Measurements from ENCODE around the gene PRKAR2A.

Gene PRKAR2A

GRCh38 chr3:48894516-48894915, 46.8 kb upstream of the PRKAR2A start (continued):
- TF ChIP-seq TSHZ2 (CRISPR knock-in tag; IDR thresholded peaks at IDR 0.05) (no peak), ESRRG (CRISPR knock-in tag; IDR thresholded peaks at IDR 0.05) (no peak), CSRNP3 (CRISPR knock-in tag; IDR thresholded peaks at IDR 0.05) (no peak), TOX (CRISPR knock-in tag; IDR thresholded peaks at IDR 0.05; ENCODE audit: borderline replicate concordance) (no peak), PPARA (CRISPR knock-in tag; IDR thresholded peaks at IDR 0.05; ENCODE audit: borderline replicate concordance) (no peak), ZC3H10 (CRISPR knock-in tag; IDR thresholded peaks at IDR 0.05) (no peak), ZNF70 (CRISPR knock-in tag; IDR thresholded peaks at IDR 0.05) (no peak), ISL1 (CRISPR knock-in tag; IDR thresholded peaks at IDR 0.05) (no peak)

- no peak for ATAC-seq
- TF ChIP-seq ESRRG (CRISPR knock-in tag; IDR thresholded peaks at IDR 0.05) (no peak), SNAI2 (CRISPR knock-in tag; IDR thresholded peaks at IDR 0.05) (no peak), ZNF70 (CRISPR knock-in tag; IDR thresholded peaks at IDR 0.05) (no peak), ZFP3 (CRISPR knock-in tag; IDR thresholded peaks at IDR 0.05) (no peak), ARNTL (CRISPR knock-in tag; IDR thresholded peaks at IDR 0.05; ENCODE audit: borderline replicate concordance, low read depth) (no peak), ZFP30 (CRISPR knock-in tag; IDR thresholded peaks at IDR 0.05) (no peak), ZNF565 (CRISPR knock-in tag; conservative IDR thresholded peaks at IDR 0.05; ENCODE audit: low read depth) (no peak), PATZ1 (CRISPR knock-in tag; IDR thresholded peaks at IDR 0.05; ENCODE audit: borderline replicate concordance) (no peak), TSHZ2 (CRISPR knock-in tag; IDR thresholded peaks at IDR 0.05) (no peak), OSR1 (CRISPR knock-in tag; IDR thresholded peaks at IDR 0.05) (no peak), RARB (CRISPR knock-in tag; IDR thresholded peaks at IDR 0.05) (no peak)
These were observed 43.9 kb upstream of the PRKAR2A start for GRCh38 chr3:48891606-48892005.

- ATAC-seq, result no peak
- TF ChIP-seq PPARA (CRISPR knock-in tag; IDR thresholded peaks at IDR 0.05; ENCODE audit: borderline replicate concordance) (no peak), ZFP30 (CRISPR knock-in tag; IDR thresholded peaks at IDR 0.05) (no peak), ZNF565 (CRISPR knock-in tag; conservative IDR thresholded peaks at IDR 0.05; ENCODE audit: low read depth) (no peak), CSDC2 (CRISPR knock-in tag; IDR thresholded peaks at IDR 0.05) (no peak), ISL1 (CRISPR knock-in tag; IDR thresholded peaks at IDR 0.05) (no peak), GLIS3 (CRISPR knock-in tag; IDR thresholded peaks at IDR 0.05) (no peak), CREB5 (CRISPR knock-in tag; IDR thresholded peaks at IDR 0.05; ENCODE audit: low read depth) (no peak), ZC3H10 (CRISPR knock-in tag; IDR thresholded peaks at IDR 0.05) (no peak), TCF4 (CRISPR knock-in tag; IDR thresholded peaks at IDR 0.05; ENCODE audit: borderline replicate concordance) (no peak)
These were observed 38.1 kb upstream of the PRKAR2A start for GRCh38 chr3:48885753-48886152.

All from SK-N-SH treated with all-trans-retinoic acid at 6 μM for 48 hours (cell line).